Ovary (tissue), 9 donors: Measurements from ENCODE around the gene PCDHGA8. TPM values are rescaled to one million over a fixed set of nuclear protein-coding genes. Genes with fewer than 3 reads are reported as not detected.

Experiments used
- DNase-seq, 5 donors: peaks; one replicate each; pipeline ENCODE4 v3.0.0-alpha.2; 2019 to 2020
- H3K27ac ChIP-seq, 2 donors: fragments of 200-600 bp; one replicate each; pipeline versions ENCODE4 v1.5.1 to v1.8.0; 2019 to 2022
- H3K27me3 ChIP-seq: fragments of 200-600 bp; one replicate; pipeline ENCODE4 v1.8.0; 2022
- H3K36me3 ChIP-seq: fragments of 200-600 bp; sonication (generic); one replicate; pipeline ENCODE4 v1.5.1; 2019
- H3K4me1 ChIP-seq: one replicate; pipeline ENCODE4 v1.8.1; 2013; ENCODE audit warnings: mild to moderate bottlenecking, moderate library complexity; ENCODE audit not compliant: insufficient read depth
- H3K4me3 ChIP-seq: fragments of 200-600 bp; sonication (generic); one replicate; pipeline ENCODE4 v1.5.1; 2017
- H3K9me3 ChIP-seq, 2 donors: fragments of 200-600 bp in 1 of 2; sonication (generic) in 1 of 2; one replicate each; pipeline versions ENCODE4 v1.5.1 to v1.8.1; 2013 to 2019; ENCODE audit warnings: mild to moderate bottlenecking in 1 of 2, moderate library complexity in 1 of 2
- EP300 ChIP-seq: sonication (generic); formaldehyde crosslinking; IDR thresholded peaks from one replicate; pipeline ENCODE4 v1.6.1; 2017; ENCODE audit warnings: antibody characterized with exemption
- POLR2A ChIP-seq: fragments of 450-650 bp; IDR thresholded peaks from one replicate; pipeline ENCODE4 v1.6.1; 2017; ENCODE audit warnings: antibody characterized with exemption, mild to moderate bottlenecking, moderate library complexity
- WGBS, 3 donors: extraction: QIAGEN DNeasy Blood & Tissue Kit in 1 of 3; methylation state at CpG; one replicate each; pipeline versions ENCODE4 v1.1.5 to v1.1.7; 2013 to 2017; 5-methylcytosine and 5-hydroxymethylcytosine counted together
- intact Hi-C, 4 donors: fragments of 100-400 bp; cut with DNase I; formaldehyde crosslinking; loops; one replicate each; pipeline versions ENCODE4 v1.11.0 to v1.15.1; 2022 to 2023
- polyA plus RNA-seq, 2 donors: library from polyadenylated mRNA; stranded (reverse); fragments of 200-250 nt in 1 of 2; fragments of 350-450 nt in 1 of 2; fragmentation: Illumina TruSeq in 1 of 2; extraction: RNeasy Lipid Tissue Mini Kit (QIAGEN cat#74804) in 1 of 2; gene quantifications; one replicate each; pipeline ENCODE4 v1.2.3, GENCODE V29; 2013 to 2014
- total RNA-seq, 7 donors: library from RNA; depleted of rRNA in 2 of 7; stranded (reverse); fragments of >200 nt in 2 of 7; fragmentation: NEBNext Ultra II Directional in 3 of 7; extraction: Animal tissue kit (Norgen Biotek cat#: 25700) in 3 of 7; gene quantifications; one replicate each; pipeline versions ENCODE4 v1.1.0 to v1.2.4, GENCODE V29; 2016 to 2023
- TF ChIP-seq, protein P1 (sequence below), 3 donors: fragments of 450-650 bp in 2 of 3; fragments of 200-600 bp in 1 of 3; IDR thresholded peaks; one replicate each; pipeline versions ENCODE4 v1.5.1 to v1.8.0; 2016 to 2022; ENCODE audit warnings: antibody characterized with exemption in 3 of 3, mild to moderate bottlenecking in 1 of 3
- donor health status: DM: no; HTN: no; CAD: no; lungs with moderate emphysema.
- donor health status: DM: no; HTN: no; CAD: no.
- donor health status: Bipolar disorder and iron deficiency.
- donor health status: DM: yes; HTN: yes; CAD: no.
- donor health status: DM: no; HTN: no; CAD: no.
- donor health status: DM: yes; HTN: yes; CAD: no.

PCDHGA8 gene
- total and polyA plus RNA-seq, 9 donors = 0.37 to 7.6 (median 3.6) TPM

DNA sequence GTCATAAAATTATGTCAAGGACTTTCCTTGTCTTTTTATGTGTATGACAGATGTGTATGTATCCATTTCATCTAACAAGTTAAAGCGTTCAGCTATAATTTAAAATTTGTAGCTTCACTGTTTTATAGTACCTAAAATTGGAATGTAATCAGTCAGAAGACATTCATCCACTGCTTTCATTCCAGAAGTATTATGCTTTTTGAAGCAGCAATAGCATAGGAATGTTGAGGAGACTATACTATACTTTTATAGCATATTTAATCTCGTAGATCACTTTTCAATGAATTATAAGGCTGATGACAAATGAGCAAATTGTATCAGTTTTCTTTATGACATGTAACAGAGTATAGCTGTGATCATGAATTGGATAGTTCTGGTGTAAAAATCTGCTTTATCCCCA is 44.8 kb downstream of the PCDHGA8 start:
- 89 to 97% (median 93%) methylated on average over 2 of the region's 2 CpGs for WGBS, 3 donors
- no peak overlapping the region for H3K27ac ChIP-seq
- DNase-seq = no peak
- H3K27me3 ChIP-seq = no peaks in the 10 kb centered on the region
- no peaks in the 10 kb centered on the region for H3K4me1 ChIP-seq
- H3K4me3 ChIP-seq = no peak overlapping the region
- TF ChIP-seq POLR2A (no peak), EP300 (no peak)
- TF ChIP-seq, protein P1, sequence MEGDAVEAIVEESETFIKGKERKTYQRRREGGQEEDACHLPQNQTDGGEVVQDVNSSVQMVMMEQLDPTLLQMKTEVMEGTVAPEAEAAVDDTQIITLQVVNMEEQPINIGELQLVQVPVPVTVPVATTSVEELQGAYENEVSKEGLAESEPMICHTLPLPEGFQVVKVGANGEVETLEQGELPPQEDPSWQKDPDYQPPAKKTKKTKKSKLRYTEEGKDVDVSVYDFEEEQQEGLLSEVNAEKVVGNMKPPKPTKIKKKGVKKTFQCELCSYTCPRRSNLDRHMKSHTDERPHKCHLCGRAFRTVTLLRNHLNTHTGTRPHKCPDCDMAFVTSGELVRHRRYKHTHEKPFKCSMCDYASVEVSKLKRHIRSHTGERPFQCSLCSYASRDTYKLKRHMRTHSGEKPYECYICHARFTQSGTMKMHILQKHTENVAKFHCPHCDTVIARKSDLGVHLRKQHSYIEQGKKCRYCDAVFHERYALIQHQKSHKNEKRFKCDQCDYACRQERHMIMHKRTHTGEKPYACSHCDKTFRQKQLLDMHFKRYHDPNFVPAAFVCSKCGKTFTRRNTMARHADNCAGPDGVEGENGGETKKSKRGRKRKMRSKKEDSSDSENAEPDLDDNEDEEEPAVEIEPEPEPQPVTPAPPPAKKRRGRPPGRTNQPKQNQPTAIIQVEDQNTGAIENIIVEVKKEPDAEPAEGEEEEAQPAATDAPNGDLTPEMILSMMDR (IDR thresholded peaks at IDR 0.05) = no peak
- peaks cover 0 to 31% of the 10 kb centered on the region in 2 donors for H3K9me3 ChIP-seq
- no peaks in the 10 kb centered on the region for H3K36me3 ChIP-seq
- intact Hi-C loops = no loop called here

DNA sequence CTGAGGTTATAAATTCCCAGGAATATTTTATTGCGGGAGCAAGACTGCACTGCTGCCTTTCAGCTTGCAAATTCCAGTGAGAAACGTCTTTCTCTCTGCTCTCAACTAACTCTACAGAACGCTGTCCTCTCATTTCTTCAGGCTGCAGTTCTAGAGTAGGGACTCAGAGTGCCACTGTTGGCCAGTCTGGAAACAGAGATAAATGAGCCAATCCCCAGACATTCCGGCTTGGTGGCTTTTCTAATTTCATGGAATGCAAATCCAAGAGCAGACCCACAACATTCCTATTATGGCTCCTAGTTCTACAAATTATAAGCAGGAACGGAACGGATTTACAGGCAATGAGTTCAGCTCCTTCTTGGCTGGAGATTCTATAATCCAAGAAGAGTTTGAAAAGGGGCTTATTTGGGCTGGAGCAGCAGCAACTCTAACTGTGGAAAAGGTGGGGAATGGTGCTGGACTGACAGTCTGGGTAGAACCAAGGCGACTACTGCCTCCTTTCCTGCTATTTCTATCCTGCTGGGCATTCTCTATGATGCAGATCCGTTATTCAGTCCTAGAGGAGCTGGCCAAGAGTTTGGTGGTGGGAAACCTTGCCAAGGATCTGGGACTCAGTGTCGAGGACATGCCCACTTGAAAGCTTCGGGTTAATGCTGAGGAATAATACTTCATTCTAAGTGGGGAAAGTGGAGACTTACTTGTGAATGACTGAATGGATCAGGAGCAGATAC is 47.1 kb downstream of the PCDHGA8 start:
- intact Hi-C loops = no loop called here
- no peak overlapping the region for H3K4me3 ChIP-seq
- H3K27ac ChIP-seq = no peak overlapping the region
- H3K4me1 ChIP-seq = no peaks in the 10 kb centered on the region
- 64 to 71% (median 69%) methylated on average over 10 of the region's 10 CpGs for WGBS, 3 donors
- no peak for DNase-seq
- peaks cover 0 to 19% of the 10 kb centered on the region in 2 donors for H3K9me3 ChIP-seq
- H3K36me3 ChIP-seq = no peaks in the 10 kb centered on the region
- no peaks in the 10 kb centered on the region for H3K27me3 ChIP-seq
- TF ChIP-seq POLR2A (no peak), EP300 (no peak)
- TF ChIP-seq, protein P1 (IDR thresholded peaks at IDR 0.05) = no peak

DNA sequence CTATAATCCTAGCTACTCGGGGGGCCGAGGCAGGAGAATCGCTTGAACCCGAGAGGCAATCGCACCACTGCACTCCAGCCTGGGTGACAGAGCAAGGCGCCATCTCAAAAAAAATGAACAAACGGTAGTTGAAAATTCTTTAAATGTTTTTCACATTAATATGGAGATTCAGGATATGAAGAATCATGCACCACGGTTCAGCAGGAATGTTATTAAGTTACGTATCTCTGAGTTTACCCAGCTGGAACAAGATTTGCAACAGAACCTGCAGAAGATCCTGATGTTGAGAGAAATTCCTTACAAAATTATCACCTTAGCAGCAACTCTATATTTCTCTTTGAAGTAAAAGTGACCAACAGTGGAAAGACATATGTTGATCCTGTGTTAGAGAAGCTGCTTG is 47.9 kb downstream of the PCDHGA8 start:
- H3K4me1 ChIP-seq = no peaks in the 10 kb centered on the region
- WGBS, 3 donors = 95 to 96% (median 95%) methylated on average over 9 of the region's 9 CpGs
- no peak overlapping the region for H3K27ac ChIP-seq
- DNase-seq = no peak
- H3K36me3 ChIP-seq = no peaks in the 10 kb centered on the region
- no peaks in the 10 kb centered on the region for H3K27me3 ChIP-seq
- TF ChIP-seq EP300 (no peak), POLR2A (no peak)
- TF ChIP-seq, protein P1 (IDR thresholded peaks at IDR 0.05) = no peak
- H3K9me3 ChIP-seq = peaks cover 0 to 19% of the 10 kb centered on the region in 2 donors
- no peak overlapping the region for H3K4me3 ChIP-seq
- intact Hi-C loops = no loop called here

DNA sequence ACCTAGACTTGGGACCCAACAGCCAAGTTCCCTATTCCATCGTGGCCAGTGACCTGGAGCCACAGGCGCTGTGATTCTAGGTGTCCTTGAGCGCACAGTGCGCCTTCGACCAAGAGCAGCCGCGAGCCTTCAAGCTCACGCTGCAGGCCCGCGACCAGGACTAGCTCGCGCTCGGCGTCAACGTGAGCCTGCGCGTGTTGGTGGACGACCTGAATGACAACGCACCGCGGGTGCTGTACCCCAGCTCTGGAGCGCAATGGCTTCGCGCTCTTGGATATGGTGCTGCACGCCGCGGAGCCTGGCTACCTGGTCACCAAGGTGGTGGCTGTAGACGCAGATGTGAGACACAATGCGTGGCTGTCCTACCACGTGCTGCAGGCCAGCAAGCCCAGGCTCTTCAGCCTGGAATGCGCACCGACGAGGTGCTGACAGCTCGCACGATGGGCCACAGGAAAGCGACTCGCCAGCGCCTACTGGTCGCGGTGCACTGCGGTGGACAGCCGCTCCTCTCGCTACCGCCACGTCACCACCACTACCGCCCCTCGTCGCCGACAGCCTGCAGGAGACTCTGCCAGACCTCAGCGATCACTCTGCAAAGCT is 49.2 kb downstream of the PCDHGA8 start:
- WGBS, 3 donors = 45 to 58% (median 46%) methylated on average over 41 to 50 of the region's 50 CpGs
- Histone ChIP-seq H3K9me3 (peaks cover 0 to 19% of the 10 kb centered on the region in 2 donors), H3K4me3 (no peak overlapping the region), H3K36me3 (no peaks in the 10 kb centered on the region), H3K4me1 (no peaks in the 10 kb centered on the region), H3K27me3 (no peaks in the 10 kb centered on the region), H3K27ac (no peak overlapping the region)
- intact Hi-C loops = no loop called here
- no peak for DNase-seq
- TF ChIP-seq POLR2A (no peak), EP300 (no peak)
- TF ChIP-seq, protein P1 (IDR thresholded peaks at IDR 0.05) = no peak

Other genes starting within 250 kb of the PCDHGA8 start
Only the 30 nearest of the 37 such genes appear.
- gene PCDHB9, start 205.5 kb upstream of the PCDHGA8 start, total RNA-seq = 1 to 10 TPM; 2.0 to 5.4 (median 3.8) TPM
- gene PCDHB9, start 205.5 kb upstream of the PCDHGA8 start, polyA plus RNA-seq = 1 to 10 TPM; 1.5 to 3.3 TPM
- 1 to 10 TPM; 2.7 to 5.2 (median 3.1) TPM for gene PCDHB10, start 200.3 kb upstream of the PCDHGA8 start, total RNA-seq
- gene PCDHB10, start 200.3 kb upstream of the PCDHGA8 start, polyA plus RNA-seq = 1 to 10 TPM; 2.9 to 3.4 TPM
- gene PCDHB11, start 193.0 kb upstream of the PCDHGA8 start, total RNA-seq = 1 to 10 TPM; 2.5 to 9.2 (median 6.0) TPM
- gene PCDHB11, start 193.0 kb upstream of the PCDHGA8 start, polyA plus RNA-seq = 1 to 10 TPM; 1.8 to 3.2 TPM
- gene PCDHB12, start 183.9 kb upstream of the PCDHGA8 start, total RNA-seq = 1 to 10 TPM; 2.8 to 8.8 (median 6.9) TPM
- 1 to 10 TPM; 2.8 to 2.9 TPM for gene PCDHB12, start 183.9 kb upstream of the PCDHGA8 start, polyA plus RNA-seq
- gene PCDHB13, start 178.7 kb upstream of the PCDHGA8 start, total RNA-seq = 1 to 10 TPM; 3.9 to 5.9 (median 4.5) TPM
- 1 to 10 TPM; 1.3 to 3.1 TPM for gene PCDHB13, start 178.7 kb upstream of the PCDHGA8 start, polyA plus RNA-seq
- 1 to 10 TPM; 3.8 to 7.2 (median 5.4) TPM for gene PCDHB14, start 169.3 kb upstream of the PCDHGA8 start, total RNA-seq
- 1 to 10 TPM; 3.8 to 4.5 TPM for gene PCDHB14, start 169.3 kb upstream of the PCDHGA8 start, polyA plus RNA-seq
- 10 to 100 TPM in 4 of 7 donors, 1 to 10 TPM in 3; 3.4 to 17.0 (median 10.3) TPM for gene PCDHB15, start 147.2 kb upstream of the PCDHGA8 start, total RNA-seq
- gene PCDHB15, start 147.2 kb upstream of the PCDHGA8 start, polyA plus RNA-seq = 1 to 10 TPM; 6.7 to 8.2 TPM
- 1 to 10 TPM in 1 of 7 donors, under 1 TPM in 3, not detected in 3; 0.40 to 1.4 (median 0.54) TPM for gene SLC25A2, start 88.6 kb upstream of the PCDHGA8 start, total RNA-seq
- gene SLC25A2, start 88.6 kb upstream of the PCDHGA8 start, polyA plus RNA-seq = under 1 TPM in 1 of 2 donors, not detected in 1; 0.10 TPM
- gene TAF7, start 71.8 kb upstream of the PCDHGA8 start, total RNA-seq = 100 to 1,000 TPM in 4 of 7 donors, 10 to 100 TPM in 3; 65.1 to 141 (median 102) TPM
- 100 to 1,000 TPM in 1 of 2 donors, 10 to 100 TPM in 1; 96.4 to 136 TPM for gene TAF7, start 71.8 kb upstream of the PCDHGA8 start, polyA plus RNA-seq
- 1 to 10 TPM in 3 of 7 donors, under 1 TPM in 4; 0.72 to 2.8 (median 1.00) TPM for gene PCDHGA1, start 62.1 kb upstream of the PCDHGA8 start, total RNA-seq
- under 1 TPM; 0.29 to 0.90 TPM for gene PCDHGA1, start 62.1 kb upstream of the PCDHGA8 start, polyA plus RNA-seq
- gene PCDHGA2, start 53.9 kb upstream of the PCDHGA8 start, total RNA-seq = 10 to 100 TPM in 5 of 7 donors, 1 to 10 TPM in 2; 7.3 to 13.5 (median 12.0) TPM
- gene PCDHGA2, start 53.9 kb upstream of the PCDHGA8 start, polyA plus RNA-seq = 1 to 10 TPM; 3.0 to 5.4 TPM
- gene PCDHGA3, start 48.8 kb upstream of the PCDHGA8 start, total RNA-seq = 1 to 10 TPM; 5.3 to 8.6 (median 5.9) TPM
- 1 to 10 TPM; 1.9 to 2.9 TPM for gene PCDHGA3, start 48.8 kb upstream of the PCDHGA8 start, polyA plus RNA-seq
- 1 to 10 TPM; 3.7 to 9.3 (median 5.5) TPM for gene PCDHGB1, start 42.5 kb upstream of the PCDHGA8 start, total RNA-seq
- gene PCDHGB1, start 42.5 kb upstream of the PCDHGA8 start, polyA plus RNA-seq = 1 to 10 TPM; 1.1 to 1.4 TPM
- 1 to 10 TPM; 4.4 to 8.2 (median 6.6) TPM for gene PCDHGA4, start 37.6 kb upstream of the PCDHGA8 start, total RNA-seq
- 1 to 10 TPM; 1.2 to 3.8 TPM for gene PCDHGA4, start 37.6 kb upstream of the PCDHGA8 start, polyA plus RNA-seq
- gene PCDHGB2, start 32.6 kb upstream of the PCDHGA8 start, total RNA-seq = 10 to 100 TPM in 2 of 7 donors, 1 to 10 TPM in 5; 4.5 to 11.9 (median 9.3) TPM
- 1 to 10 TPM; 1.9 to 4.3 TPM for gene PCDHGB2, start 32.6 kb upstream of the PCDHGA8 start, polyA plus RNA-seq
- 1 to 10 TPM; 4.5 to 9.5 (median 6.4) TPM for gene PCDHGA5, start 28.5 kb upstream of the PCDHGA8 start, total RNA-seq
- gene PCDHGA5, start 28.5 kb upstream of the PCDHGA8 start, polyA plus RNA-seq = 1 to 10 TPM; 1.7 to 3.2 TPM
- gene PCDHGB3, start 22.4 kb upstream of the PCDHGA8 start, total RNA-seq = 1 to 10 TPM; 4.1 to 8.6 (median 5.6) TPM
- 1 to 10 TPM; 1.1 to 2.1 TPM for gene PCDHGB3, start 22.4 kb upstream of the PCDHGA8 start, polyA plus RNA-seq
- 10 to 100 TPM in 3 of 7 donors, 1 to 10 TPM in 4; 6.7 to 14.5 (median 8.7) TPM for gene PCDHGA6, start 18.7 kb upstream of the PCDHGA8 start, total RNA-seq
- 1 to 10 TPM; 3.6 to 4.2 TPM for gene PCDHGA6, start 18.7 kb upstream of the PCDHGA8 start, polyA plus RNA-seq
- gene PCDHGA7, start 9.9 kb upstream of the PCDHGA8 start, total RNA-seq = 1 to 10 TPM; 4.2 to 8.6 (median 5.8) TPM
- 1 to 10 TPM; 1.3 to 2.3 TPM for gene PCDHGA7, start 9.9 kb upstream of the PCDHGA8 start, polyA plus RNA-seq
- gene PCDHGB4, start 4.9 kb upstream of the PCDHGA8 start, total RNA-seq = 10 to 100 TPM in 1 of 7 donors, 1 to 10 TPM in 6; 6.0 to 12.0 (median 8.8) TPM
- gene PCDHGB4, start 4.9 kb upstream of the PCDHGA8 start, polyA plus RNA-seq = 1 to 10 TPM; 2.1 to 3.1 TPM
- gene PCDHGB5, start 5.3 kb downstream of the PCDHGA8 start, total RNA-seq = 10 to 100 TPM; 13.2 to 19.7 (median 18.2) TPM
- 1 to 10 TPM; 4.5 to 8.2 TPM for gene PCDHGB5, start 5.3 kb downstream of the PCDHGA8 start, polyA plus RNA-seq
- 10 to 100 TPM in 4 of 7 donors, 1 to 10 TPM in 3; 5.4 to 11.7 (median 10.6) TPM for gene PCDHGA9, start 10.1 kb downstream of the PCDHGA8 start, total RNA-seq
- gene PCDHGA9, start 10.1 kb downstream of the PCDHGA8 start, polyA plus RNA-seq = 1 to 10 TPM; 2.3 to 5.2 TPM
- gene PCDHGB6, start 15.4 kb downstream of the PCDHGA8 start, total RNA-seq = 10 to 100 TPM in 6 of 7 donors, 1 to 10 TPM in 1; 9.8 to 18.1 (median 14.4) TPM
- 10 to 100 TPM in 1 of 2 donors, 1 to 10 TPM in 1; 7.0 to 12.3 TPM for gene PCDHGB6, start 15.4 kb downstream of the PCDHGA8 start, polyA plus RNA-seq
- gene PCDHGA10, start 20.4 kb downstream of the PCDHGA8 start, total RNA-seq = 1 to 10 TPM; 5.0 to 9.7 (median 8.1) TPM
- gene PCDHGA10, start 20.4 kb downstream of the PCDHGA8 start, polyA plus RNA-seq = 1 to 10 TPM; 1.3 to 3.9 TPM
- gene PCDHGB7, start 25.0 kb downstream of the PCDHGA8 start, total RNA-seq = 10 to 100 TPM; 11.3 to 22.9 (median 20.0) TPM
- 10 to 100 TPM in 1 of 2 donors, 1 to 10 TPM in 1; 8.0 to 19.9 TPM for gene PCDHGB7, start 25.0 kb downstream of the PCDHGA8 start, polyA plus RNA-seq
- gene PCDHGA11, start 28.4 kb downstream of the PCDHGA8 start, total RNA-seq = 1 to 10 TPM; 3.2 to 7.7 (median 5.7) TPM
- gene PCDHGA11, start 28.4 kb downstream of the PCDHGA8 start, polyA plus RNA-seq = 1 to 10 TPM; 1.4 to 2.6 TPM
- gene PCDHGA12, start 37.9 kb downstream of the PCDHGA8 start, total RNA-seq = 10 to 100 TPM in 1 of 7 donors, 1 to 10 TPM in 6; 6.0 to 10.4 (median 8.2) TPM
- 1 to 10 TPM; 2.0 to 4.5 TPM for gene PCDHGA12, start 37.9 kb downstream of the PCDHGA8 start, polyA plus RNA-seq
- 10 to 100 TPM; 19.6 to 85.3 (median 67.7) TPM for gene PCDHGC3, start 83.3 kb downstream of the PCDHGA8 start, total RNA-seq
- gene PCDHGC3, start 83.3 kb downstream of the PCDHGA8 start, polyA plus RNA-seq = 10 to 100 TPM; 63.1 to 92.9 TPM
- gene PCDHGC4, start 92.4 kb downstream of the PCDHGA8 start, total RNA-seq = 1 to 10 TPM; 1.0 to 4.5 (median 2.4) TPM
- under 1 TPM; 0.22 to 0.32 TPM for gene PCDHGC4, start 92.4 kb downstream of the PCDHGA8 start, polyA plus RNA-seq
- 1 to 10 TPM; 1.4 to 3.5 (median 2.0) TPM for gene PCDHGC5, start 96.4 kb downstream of the PCDHGA8 start, total RNA-seq
- gene PCDHGC5, start 96.4 kb downstream of the PCDHGA8 start, polyA plus RNA-seq = under 1 TPM; 0.19 to 0.48 TPM